ENCODE measurements around the gene SERPINF2.
"Not testable (repeated sequence)": the region's sequence is repeated elsewhere in the genome, so short reads cannot be mapped to it uniquely, and the experiment has no call there.

The SERPINF2 gene

GRCh38 chr17:1762901-1763898 is 20.5 kb downstream of the SERPINF2 start:
- peak in 1 of 5 experiments; percentile 13 for DNase-seq

- peak in 3 of 5 experiments; percentile 46 to 95 (median 51) for DNase-seq
These were observed 21.6 kb downstream of the SERPINF2 start for GRCh38 chr17:1764284-1764683.

- not testable (repeated sequence) for DNase-seq
These were observed 22.0 kb downstream of the SERPINF2 start for GRCh38 chr17:1764705-1765104.

GRCh38 chr17:1765576-1765975 is 22.9 kb downstream of the SERPINF2 start:
- DNase-seq: no peak

- DNase-seq: no peak
These were observed 23.9 kb downstream of the SERPINF2 start for GRCh38 chr17:1766382-1767135.

GRCh38 chr17:1767358-1767757 is 24.7 kb downstream of the SERPINF2 start:
- no peak for DNase-seq

DNA sequence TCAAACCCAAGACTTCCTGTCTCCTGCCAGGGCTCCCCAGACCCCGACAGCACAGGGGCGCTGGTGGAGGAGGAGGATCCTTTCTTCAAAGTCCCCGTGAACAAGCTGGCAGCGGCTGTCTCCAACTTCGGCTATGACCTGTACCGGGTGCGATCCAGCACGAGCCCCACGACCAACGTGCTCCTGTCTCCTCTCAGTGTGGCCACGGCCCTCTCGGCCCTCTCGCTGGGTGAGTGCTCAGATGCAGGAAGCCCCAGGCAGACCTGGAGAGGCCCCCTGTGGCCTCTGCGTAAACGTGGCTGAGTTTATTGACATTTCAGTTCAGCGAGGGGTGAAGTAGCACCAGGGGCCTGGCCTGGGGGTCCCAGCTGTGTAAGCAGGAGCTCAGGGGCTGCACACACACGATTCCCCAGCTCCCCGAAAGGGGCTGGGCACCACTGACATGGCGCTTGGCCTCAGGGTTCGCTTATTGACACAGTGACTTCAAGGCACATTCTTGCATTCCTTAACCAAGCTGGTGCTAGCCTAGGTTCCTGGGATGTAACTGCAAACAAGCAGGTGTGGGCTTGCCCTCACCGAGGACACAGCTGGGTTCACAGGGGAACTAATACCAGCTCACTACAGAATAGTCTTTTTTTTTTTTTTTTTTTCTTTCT is 27.3 kb downstream of the SERPINF2 start:
- no peak for DNase-seq

GRCh38 chr17:1773000-1773695 is 30.5 kb downstream of the SERPINF2 start:
- DNase-seq: not testable (repeated sequence)

DNA sequence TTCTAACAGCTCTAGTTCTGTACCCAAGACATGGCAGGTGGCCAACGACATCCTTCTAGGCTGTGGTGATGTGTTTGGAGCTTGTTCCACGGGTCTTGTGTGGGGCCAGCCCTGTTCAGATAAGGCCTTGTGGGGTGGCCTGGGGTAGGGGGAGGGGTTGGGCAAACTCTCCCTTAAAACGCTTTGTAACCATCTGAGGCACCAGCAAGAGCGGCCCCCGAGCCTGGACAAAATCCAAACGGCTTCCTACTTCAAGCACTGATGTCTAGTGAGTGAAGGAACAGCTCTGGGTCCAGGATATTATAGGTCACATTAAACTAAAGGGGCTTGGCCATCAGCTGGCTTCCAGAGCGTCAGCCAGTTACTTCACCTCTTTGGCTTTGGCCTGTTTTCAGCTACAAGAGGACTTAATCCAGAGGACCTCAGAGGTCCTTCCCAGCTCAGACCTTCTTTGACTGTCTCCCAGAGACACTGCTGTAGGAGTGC is 31.1 kb downstream of the SERPINF2 start:
- DNase-seq: no peak

- no peak for DNase-seq
These were observed 31.9 kb downstream of the SERPINF2 start for GRCh38 chr17:1774390-1775176.

- no peak for DNase-seq
These were observed 33.7 kb downstream of the SERPINF2 start for GRCh38 chr17:1776328-1776727.

- no peak for DNase-seq
These were observed 34.2 kb downstream of the SERPINF2 start for GRCh38 chr17:1776857-1777256.

DNA sequence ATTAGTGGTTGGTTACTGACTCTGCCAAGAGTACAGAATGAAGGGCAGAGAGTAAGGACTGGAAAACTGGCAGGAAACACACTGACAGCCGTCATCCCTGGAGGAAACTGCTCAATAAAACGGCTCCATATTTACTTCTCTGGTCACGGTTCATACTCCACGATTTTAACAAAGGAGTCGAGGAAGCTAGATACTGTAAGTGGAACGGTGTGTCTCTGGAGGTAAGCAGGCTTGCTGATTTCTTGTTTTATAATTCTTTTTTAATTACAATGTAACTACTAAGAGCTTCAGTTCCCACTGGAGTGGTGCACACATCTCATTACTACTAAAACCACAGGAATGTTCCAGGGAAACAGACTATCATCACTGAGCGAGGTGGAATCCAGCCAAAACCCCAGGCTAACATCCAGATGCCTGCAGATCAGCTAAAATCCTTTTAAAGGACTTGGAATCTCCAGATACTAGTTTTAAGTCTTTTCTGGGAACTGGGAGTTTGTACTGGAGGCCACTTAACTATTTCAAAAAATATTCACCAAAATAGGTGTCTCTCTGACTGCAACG is 37.0 kb downstream of the SERPINF2 start:
- DNase-seq: no peak

DNA sequence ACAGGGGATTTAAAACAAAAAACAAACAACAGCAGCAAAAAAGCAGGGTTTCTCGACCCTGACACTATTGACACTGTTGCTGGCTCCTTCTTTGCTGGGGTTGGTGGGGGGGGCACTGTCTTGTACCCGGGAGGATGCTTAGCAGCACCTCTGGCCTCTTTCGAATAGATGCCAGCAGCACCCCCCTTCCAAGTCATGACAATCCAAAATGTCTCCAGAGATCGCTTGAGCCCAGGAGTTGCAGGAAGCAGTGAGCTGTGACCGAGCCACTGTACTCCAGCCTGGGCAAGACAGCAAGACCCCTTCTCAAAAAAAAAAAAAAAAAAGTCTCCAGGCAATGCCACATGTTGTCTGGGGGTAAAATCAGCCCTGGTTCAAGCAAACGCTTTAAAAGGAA is 39.5 kb downstream of the SERPINF2 start:
- no peak for DNase-seq

DNA sequence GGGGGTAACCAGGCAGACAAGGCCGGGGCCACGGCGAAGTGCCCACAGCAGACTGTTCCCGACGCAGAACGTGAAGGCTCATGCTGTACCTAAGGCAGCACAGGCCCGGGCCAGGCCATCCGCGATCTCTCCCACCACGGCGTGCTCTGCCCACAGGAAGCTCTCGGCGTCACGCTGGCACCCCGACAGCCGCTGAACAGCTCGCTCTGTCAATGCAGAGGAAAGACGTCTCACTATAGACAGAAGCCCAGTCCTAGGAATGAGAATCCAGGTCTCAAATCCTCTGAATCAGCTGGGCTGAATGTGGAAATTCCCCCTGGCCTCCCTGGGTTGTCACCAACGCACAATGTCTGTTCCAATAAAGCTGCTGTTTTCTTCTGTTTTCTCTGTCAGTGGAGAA is 40.6 kb downstream of the SERPINF2 start:
- DNase-seq: no peak

GRCh38 chr17:1783834-1784611 is 41.4 kb downstream of the SERPINF2 start:
- DNase-seq: peak in 1 of 5 experiments; percentile 24

DNA sequence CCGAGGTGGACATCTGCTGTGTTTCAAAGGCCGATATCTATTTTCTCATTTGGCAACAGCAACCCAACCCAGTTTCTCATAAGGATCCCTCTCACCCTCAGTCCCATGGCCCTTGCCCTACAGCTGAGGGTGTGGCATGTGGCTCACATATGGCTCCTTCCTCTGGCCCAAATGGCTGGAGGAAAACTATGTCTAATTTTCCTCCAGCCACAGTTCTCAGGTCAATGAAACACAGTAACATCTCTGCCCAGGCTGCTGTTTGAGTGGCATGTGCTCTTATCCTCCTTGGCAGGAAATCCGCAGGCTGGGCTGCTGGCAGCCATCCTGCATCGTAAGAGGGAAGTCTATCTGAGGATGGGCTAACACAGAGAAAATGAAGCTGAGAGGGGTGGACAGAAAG is 43.3 kb downstream of the SERPINF2 start:
- no peak for DNase-seq

DNA sequence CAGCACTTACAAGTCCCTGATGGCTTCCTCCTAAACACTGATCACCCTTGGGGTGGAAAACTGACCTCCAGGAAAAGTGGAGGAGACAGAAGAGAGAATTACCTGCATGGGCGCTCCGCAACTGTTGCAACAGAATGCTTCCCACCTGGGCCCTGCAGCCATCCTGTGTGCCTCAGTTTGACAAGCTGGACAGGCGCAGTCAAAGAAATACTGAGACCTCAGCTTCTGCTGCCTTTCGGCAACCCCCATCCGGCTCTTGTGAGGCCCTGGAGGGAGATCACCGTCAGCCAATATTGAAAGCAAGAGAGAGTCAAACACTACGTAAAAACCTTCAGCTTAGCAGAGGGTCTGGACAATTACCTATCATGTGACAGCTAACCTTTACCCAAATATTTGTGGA is 44.0 kb downstream of the SERPINF2 start:
- DNase-seq: no peak

- no peak for DNase-seq
These were observed 44.7 kb downstream of the SERPINF2 start for GRCh38 chr17:1787301-1787902.

- no peak for DNase-seq
These were observed 47.3 kb downstream of the SERPINF2 start for GRCh38 chr17:1789936-1790335.
